IPS DF 4.7 (cell line): Measurements from ENCODE around the gene ZNF516.

Source experiments
- DNase-seq: peaks from one replicate; pipeline ENCODE4 v3.0.0-alpha.2; 2013; ENCODE audit warnings: low spot score; ENCODE audit errors: extremely low read depth

Gene ZNF516

GRCh38 chr18:76443519-76444445 lies 51.3 kb downstream of the ZNF516 start:
- DNase-seq = no peak

DNA sequence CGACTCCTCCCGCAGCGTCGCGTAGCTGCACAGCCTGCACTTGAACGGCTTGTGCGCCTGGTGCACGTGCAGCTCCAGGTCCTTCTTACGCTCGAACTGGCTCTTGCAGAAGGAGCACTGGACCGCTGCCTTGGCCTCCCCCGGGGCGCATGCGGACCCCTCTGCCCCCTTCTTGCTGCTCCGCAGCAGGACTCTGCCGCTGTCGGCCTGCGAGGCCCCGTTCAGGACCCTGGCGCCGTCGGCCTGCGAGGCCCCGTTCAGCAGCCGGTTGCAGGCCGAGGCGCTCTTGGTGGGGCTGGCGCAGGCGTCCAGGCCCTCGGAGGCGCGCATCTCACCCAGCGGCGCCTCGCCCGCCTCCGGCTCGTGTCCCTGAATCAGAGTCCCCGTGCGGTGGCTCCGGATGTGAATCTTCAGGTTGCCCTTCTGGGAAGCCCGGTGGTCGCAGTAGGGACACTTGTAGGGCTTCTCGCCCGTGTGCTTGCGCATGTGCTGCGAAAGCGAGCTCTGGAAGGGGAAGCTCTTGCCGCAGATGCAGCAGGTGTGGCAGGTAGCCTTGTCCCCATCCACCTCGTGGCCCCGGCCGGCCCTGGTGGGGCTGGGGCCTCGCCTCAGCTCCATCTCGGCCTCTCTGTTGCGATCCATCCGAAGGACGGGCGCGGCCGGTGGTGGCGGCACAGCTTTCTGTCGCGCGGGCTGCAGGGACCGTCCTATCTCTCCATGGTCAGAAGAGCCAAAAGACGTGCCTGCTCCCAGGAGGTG lies 52.5 kb downstream of the ZNF516 start:
- no peak for DNase-seq

DNA sequence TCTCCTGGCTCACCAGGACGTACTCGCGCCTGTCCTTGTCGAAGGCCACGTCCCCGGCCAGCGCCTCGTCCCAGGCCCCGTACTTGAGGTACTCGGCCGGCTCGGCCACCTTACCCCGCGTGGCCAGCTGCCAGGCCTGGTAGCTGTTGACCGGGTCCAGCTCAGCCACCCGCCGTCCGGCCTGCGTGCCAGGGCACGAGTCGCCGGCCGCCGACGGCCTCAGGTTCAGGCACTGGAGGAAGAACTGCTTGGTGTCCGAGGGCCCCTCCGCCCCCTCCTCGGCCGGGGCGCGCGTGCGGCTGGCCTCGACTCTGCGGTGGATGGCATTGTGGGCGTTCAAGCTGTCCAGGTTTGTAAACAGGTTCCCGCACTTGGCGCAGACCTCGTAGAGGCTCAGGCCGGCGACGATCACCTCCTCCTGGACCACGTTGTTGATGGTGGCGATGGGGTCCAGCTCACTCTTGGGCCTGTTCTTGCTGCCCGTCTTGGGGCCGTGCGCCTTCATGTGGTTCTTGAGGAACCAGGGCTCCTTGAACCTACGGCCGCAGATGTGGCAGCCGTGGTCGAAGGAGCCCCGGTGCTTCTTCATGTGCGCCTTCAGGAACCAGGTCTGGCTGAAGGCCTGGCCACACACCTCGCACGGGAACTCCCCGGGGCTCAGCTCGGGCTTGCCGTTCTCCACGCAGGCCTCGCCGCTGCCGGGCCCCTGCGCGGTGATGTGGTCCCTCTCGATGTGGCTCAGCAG lies 53.2 kb downstream of the ZNF516 start:
- DNase-seq = no peak

- no peak for DNase-seq
These were observed 53.9 kb downstream of the ZNF516 start for GRCh38 chr18:76441002-76441667.

DNA sequence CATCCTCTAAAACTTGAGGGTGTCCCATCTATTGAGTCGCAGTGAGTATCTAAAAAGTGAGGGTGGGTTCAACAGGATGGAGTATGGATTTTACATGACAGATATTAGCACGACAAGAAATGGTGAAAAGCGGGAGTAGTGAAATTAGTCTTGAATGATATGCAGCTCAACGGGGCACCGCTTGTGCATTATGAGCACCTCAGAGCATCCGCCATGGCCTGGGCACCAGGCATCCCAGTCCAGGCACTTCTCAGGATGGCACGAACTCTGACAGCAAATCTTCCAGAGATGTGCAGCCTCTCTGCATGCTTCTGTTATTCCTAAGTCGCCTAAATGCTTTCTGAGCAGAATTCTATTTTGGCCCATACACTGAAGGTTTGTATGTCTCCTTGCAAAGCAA lies 57.1 kb downstream of the ZNF516 start:
- no peak for DNase-seq

GRCh38 chr18:76437011-76437410 lies 58.0 kb downstream of the ZNF516 start:
- no peak for DNase-seq

DNA sequence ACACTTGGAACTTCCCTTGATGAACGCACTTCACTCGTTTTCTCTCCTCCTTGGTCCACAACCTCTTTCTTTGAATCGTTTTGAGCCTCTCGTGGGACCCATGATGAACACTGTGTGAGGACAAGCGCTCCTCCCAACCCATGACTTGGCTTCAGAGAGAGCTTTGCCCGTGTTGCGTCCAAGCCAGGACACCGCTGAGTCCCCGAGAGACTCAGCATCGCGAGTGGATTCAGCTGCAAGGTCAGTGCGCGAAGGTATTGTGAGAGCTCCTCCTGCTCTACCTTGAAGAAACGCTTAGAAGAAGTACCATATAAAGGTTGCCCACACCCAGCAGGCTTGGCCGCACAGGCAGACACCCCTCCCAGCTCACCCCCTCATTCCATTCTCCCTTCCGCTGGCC lies 58.7 kb downstream of the ZNF516 start:
- DNase-seq = no peak

- DNase-seq = no peak
These were observed 59.6 kb downstream of the ZNF516 start for GRCh38 chr18:76435316-76435989.

DNA sequence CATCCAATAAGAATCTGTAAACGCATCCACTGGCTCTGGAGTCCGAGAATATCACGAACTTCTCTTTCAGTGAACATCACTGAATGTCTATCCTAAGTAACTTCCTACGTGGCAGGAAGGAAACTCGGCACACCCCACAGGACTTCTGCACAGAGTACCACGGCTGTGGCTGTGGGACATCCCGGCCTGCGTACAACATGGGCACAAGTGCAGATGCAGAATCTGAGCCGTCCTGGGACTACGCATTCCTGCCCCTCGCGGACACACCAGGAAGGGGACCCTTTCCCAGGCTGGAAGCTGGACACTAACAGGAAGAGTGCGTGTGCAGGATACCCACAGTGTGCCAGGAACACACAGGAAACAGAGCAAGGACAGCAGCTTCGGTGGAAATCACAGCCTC lies 60.6 kb downstream of the ZNF516 start:
- DNase-seq = no peak

DNA sequence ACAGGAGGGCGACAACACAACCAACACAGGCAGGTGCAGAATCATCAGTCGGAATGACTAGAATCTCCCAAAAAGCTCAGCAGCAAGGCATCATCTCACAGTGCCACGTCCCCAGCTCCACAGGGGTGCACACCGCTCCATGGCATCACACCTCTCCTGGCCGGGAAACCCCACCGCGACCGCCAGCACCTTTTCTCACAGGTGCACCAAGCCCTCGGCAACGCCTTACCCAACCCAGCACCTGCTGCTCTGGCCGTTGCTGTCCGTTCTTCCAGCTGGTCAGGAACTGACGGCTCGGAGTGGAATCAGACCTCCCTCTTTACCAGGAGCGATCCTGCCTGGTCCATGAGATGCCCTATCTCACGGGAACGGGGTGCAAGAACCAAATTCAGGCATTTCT lies 61.3 kb downstream of the ZNF516 start:
- no peak for DNase-seq

GRCh38 chr18:76432970-76433767 lies 61.9 kb downstream of the ZNF516 start:
- no peak for DNase-seq

GRCh38 chr18:76432274-76432755 lies 62.7 kb downstream of the ZNF516 start:
- DNase-seq = no peak

GRCh38 chr18:76431437-76432273 lies 63.4 kb downstream of the ZNF516 start:
- DNase-seq = no peak

DNA sequence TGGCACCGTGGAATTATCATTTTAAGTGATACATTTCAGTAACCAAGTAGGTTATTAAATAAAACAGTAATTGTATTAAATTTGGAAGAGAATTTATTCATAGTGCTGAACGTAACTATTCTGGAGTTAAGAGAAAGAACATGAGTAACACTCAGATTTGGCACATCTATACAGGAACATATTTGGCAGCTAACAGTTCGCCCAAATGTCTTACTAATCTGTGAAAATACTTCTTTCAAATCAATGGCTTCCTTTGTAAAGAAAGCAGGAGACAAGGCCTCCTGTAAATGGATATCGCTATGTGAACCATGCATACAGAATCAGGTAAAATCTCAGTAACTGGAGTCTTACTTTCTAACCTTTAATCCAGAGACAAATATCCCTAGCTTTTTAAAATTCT lies 64.4 kb downstream of the ZNF516 start:
- no peak for DNase-seq

DNA sequence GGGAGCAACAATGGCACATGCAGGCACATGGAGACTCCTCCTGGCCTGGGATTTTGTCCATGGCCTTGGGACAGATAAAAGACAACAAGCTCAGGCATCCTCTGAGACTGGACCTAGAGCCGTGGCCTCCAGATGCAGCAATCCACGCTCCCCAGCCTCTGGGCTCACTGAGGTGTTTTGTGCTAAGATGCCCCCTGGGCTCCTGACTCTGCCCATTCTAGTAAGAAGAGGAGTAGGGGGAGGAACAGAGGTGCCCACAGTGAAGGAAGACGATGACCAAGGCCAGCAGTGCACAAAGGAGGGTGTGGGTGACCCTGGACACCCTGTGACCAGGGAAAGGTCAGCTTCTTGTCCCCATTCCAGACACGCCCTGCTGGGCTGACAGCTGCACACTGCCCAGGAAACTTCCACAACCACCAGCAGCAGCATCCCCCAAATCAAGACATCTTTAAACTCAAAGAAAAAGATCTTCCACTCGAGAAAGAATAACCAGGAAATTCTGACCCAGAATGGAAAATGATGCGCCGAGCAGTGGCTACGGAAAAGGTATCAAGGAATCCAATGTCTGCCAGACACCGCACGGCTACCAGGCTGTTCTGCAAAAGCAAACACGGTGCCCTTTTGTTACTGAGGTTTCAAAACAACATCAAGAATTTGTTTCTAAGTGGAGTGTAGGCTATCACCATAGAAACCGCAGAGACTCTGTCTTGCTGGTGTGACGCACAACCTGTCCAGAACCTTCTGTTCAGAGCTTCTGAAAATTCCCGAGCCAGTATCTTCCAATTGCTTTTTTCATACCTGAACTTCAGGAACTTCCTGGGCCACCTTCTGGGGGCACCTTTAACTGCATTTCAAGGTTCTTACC lies 65.5 kb downstream of the ZNF516 start:
- DNase-seq = no peak

DNA sequence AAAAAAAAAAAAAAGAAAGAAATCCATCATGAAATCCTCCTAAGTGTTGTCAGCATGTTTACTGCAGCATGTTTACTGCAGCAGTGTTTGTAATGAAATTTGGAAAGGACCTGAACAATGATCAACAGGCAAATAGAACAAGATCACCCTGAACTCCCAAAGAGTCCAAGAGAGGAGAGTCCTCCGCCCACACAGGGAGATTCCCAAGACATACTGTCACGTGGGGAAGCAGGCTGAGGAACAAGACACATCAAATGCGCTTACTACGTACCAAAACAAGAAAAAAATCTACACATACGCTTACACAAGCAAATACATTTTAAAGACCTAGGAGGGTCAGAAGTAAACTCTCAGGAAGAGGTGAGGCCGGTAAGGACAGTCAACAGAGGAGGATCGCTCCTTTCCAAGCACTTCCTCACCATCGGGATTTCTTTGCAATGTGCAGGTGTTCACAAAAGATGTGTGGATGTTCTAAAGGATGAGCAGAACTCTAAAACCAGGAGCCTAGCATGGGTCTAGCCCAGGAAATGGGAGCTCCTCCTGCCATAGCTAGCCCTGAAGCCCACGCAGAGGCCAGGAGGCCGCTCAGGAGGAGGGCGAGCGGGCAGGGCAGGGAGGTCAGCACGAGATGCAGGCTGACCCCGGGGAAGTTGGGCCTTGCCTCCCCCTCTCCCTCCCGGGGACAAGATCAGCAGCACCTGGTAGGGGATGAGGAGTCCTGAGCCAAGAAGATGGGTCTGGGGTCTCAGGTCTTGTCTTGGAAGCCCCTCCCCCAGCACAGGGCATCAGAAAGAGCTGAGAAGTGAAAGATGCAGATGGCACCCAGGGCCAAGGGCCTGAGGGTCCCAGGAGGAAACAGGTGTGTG lies 66.4 kb downstream of the ZNF516 start:
- DNase-seq = no peak

- DNase-seq = no peak
These were observed 68.2 kb downstream of the ZNF516 start for GRCh38 chr18:76426737-76427305.
